PC-3 (cell line): ENCODE measurements around the gene BDKRB2. TPM values are rescaled to one million over a fixed set of nuclear protein-coding genes. Genes with fewer than 3 reads are reported as not detected.

Source experiments
- ATAC-seq: fragments of 200-7000 bp; cut with Tn5 transposase; 2 replicates; pipeline ENCODE4 v1.9.1; 2020; ENCODE audit warnings: mild to moderate bottlenecking, moderate library complexity
- BruUV-seq: library from RNA; stranded (reverse); fragments of 400-500 nt; replicated peaks from 2 replicates; lab custom pipeline; 2021; lab: Mats Ljungman, UMichigan
- CTCF ChIA-PET: fragments of 300-600 bp; sonication (Branson Sonifier 250); formaldehyde crosslinking; loops from one replicate; lab custom pipeline; 2022; ENCODE audit warnings: antibody characterized with exemption; lab: Charles Lee
- POLR2A ChIA-PET: fragments of 300-600 bp; sonication (Branson Sonifier 250); formaldehyde crosslinking; loops from one replicate; lab custom pipeline; 2022; ENCODE audit warnings: antibody characterized with exemption; ENCODE audit not compliant: unreplicated experiment; lab: Charles Lee
- DNase-seq: peaks from one replicate; pipeline ENCODE4 v3.0.0-alpha.2; 2015
- H2AFZ ChIP-seq: fragments of 300-600 bp; sonication (generic); 2 replicates; pipeline ENCODE4 v1.6.0; 2016; ENCODE audit warnings: antibody characterized with exemption, low read length
- H3F3A ChIP-seq: fragments of 300-600 bp; sonication (generic); one replicate; pipeline ENCODE4 v1.6.0; 2017; ENCODE audit warnings: antibody characterized with exemption, low read length, control low read depth, mild to moderate bottlenecking; ENCODE audit not compliant: unreplicated experiment
- H3K27ac ChIP-seq: fragments of 300-600 bp; sonication (generic); 2 replicates; pipeline ENCODE4 v1.5.1; 2016; ENCODE audit warnings: mild to moderate bottlenecking, low read length
- H3K27me3 ChIP-seq: fragments of 300-600 bp; sonication (generic); 2 replicates; pipeline ENCODE4 v1.6.1; 2016; ENCODE audit warnings: low read length, mixed read lengths
- H3K36me3 ChIP-seq: fragments of 300-600 bp; sonication (generic); 2 replicates; pipeline ENCODE4 v1.6.1; 2016; ENCODE audit warnings: low read depth, mixed run types, low read length, mixed read lengths
- H3K4me1 ChIP-seq: fragments of 300-600 bp; sonication (generic); 2 replicates; pipeline ENCODE4 v1.5.1; 2016; ENCODE audit warnings: low read length; ENCODE audit not compliant: insufficient read depth
- H3K4me2 ChIP-seq: fragments of 300-600 bp; sonication (generic); 2 replicates; pipeline ENCODE4 v1.6.0; 2016; ENCODE audit warnings: low read length
- H3K4me3 ChIP-seq: fragments of 300-600 bp; sonication (generic); 2 replicates; pipeline ENCODE4 v1.5.1; 2016; ENCODE audit warnings: mild to moderate bottlenecking, low read length, mixed read lengths
- H3K79me2 ChIP-seq: fragments of 300-600 bp; sonication (generic); 2 replicates; pipeline ENCODE4 v1.6.1; 2017; ENCODE audit warnings: low read length, mixed read lengths
- H3K9ac ChIP-seq: fragments of 300-600 bp; sonication (generic); 2 replicates; pipeline ENCODE4 v1.6.0; 2016; ENCODE audit warnings: mild to moderate bottlenecking, low read length
- H3K9me2 ChIP-seq: fragments of 300-600 bp; sonication (generic); replicated peaks from 2 replicates; pipeline ENCODE4 v1.6.1; 2016; ENCODE audit warnings: mixed run types, low read length, mixed read lengths
- H3K9me3 ChIP-seq: fragments of 300-600 bp; sonication (generic); 2 replicates; pipeline ENCODE4 v1.6.1; 2016; ENCODE audit warnings: low read length, mixed read lengths
- H4K20me1 ChIP-seq: fragments of 300-600 bp; sonication (generic); 2 replicates; pipeline ENCODE4 v1.6.1; 2016; ENCODE audit warnings: low read length, mixed read lengths
- EZH2 ChIP-seq: fragments of 300-600 bp; sonication (generic); IDR thresholded peaks from one replicate; pipeline ENCODE4 v1.6.1; 2017; ENCODE audit warnings: antibody characterized with exemption, mild to moderate bottlenecking, low read length; ENCODE audit not compliant: unreplicated experiment
- EZH2phosphoT487 ChIP-seq: fragments of 300-600 bp; sonication (generic); IDR thresholded peaks from 2 replicates; pipeline ENCODE4 v1.6.1; 2018; ENCODE audit warnings: mild to moderate bottlenecking, antibody characterized with exemption, low read length, borderline replicate concordance
- intact Hi-C: fragments of 100-400 bp; cut with micrococcal nuclease; formaldehyde crosslinking; loops from 2 replicates; pipeline ENCODE4 v1.9.0; 2023
- total RNA-seq: library from RNA; depleted of rRNA; stranded (reverse); fragments of >200 nt; gene quantifications from 2 replicates; pipeline ENCODE4 v1.2.3, GENCODE V29; 2014
- TF ChIP-seq, protein P1 (sequence below): fragments of 300-600 bp; sonication (generic); conservative IDR thresholded peaks from 2 replicates; pipeline ENCODE4 v1.5.1; 2017; ENCODE audit warnings: antibody characterized with exemption, low read depth, mild to moderate bottlenecking, low read length

BDKRB2 gene
- total RNA-seq, 1 experiment from 2014 or later, result 0.07 TPM

GRCh38 chr14:96252999-96253539, 48.4 kb downstream of the BDKRB2 start:
- no peaks in the 10 kb centered on the region for H4K20me1 ChIP-seq
- POLR2A ChIA-PET, result no interaction called here
- no peak overlapping the region for H2AFZ ChIP-seq
- no peak overlapping the region for H3K4me2 ChIP-seq
- no peak overlapping the region for H3K4me3 ChIP-seq
- H3F3A ChIP-seq, result no peaks in the 10 kb centered on the region
- H3K36me3 ChIP-seq, result no peaks in the 10 kb centered on the region
- TF ChIP-seq EZH2phosphoT487 (no peak), EZH2 (no peak)
- TF ChIP-seq, protein P1, sequence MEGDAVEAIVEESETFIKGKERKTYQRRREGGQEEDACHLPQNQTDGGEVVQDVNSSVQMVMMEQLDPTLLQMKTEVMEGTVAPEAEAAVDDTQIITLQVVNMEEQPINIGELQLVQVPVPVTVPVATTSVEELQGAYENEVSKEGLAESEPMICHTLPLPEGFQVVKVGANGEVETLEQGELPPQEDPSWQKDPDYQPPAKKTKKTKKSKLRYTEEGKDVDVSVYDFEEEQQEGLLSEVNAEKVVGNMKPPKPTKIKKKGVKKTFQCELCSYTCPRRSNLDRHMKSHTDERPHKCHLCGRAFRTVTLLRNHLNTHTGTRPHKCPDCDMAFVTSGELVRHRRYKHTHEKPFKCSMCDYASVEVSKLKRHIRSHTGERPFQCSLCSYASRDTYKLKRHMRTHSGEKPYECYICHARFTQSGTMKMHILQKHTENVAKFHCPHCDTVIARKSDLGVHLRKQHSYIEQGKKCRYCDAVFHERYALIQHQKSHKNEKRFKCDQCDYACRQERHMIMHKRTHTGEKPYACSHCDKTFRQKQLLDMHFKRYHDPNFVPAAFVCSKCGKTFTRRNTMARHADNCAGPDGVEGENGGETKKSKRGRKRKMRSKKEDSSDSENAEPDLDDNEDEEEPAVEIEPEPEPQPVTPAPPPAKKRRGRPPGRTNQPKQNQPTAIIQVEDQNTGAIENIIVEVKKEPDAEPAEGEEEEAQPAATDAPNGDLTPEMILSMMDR, result no peak
- no peaks in the 10 kb centered on the region for H3K9me2 ChIP-seq
- intact Hi-C loops, result no loop called here
- CTCF ChIA-PET, result no interaction called here
- ATAC-seq (peak; percentile 75), DNase-seq (peak; percentile 47)
- no peak overlapping the region for H3K9ac ChIP-seq
- peaks cover 17% of the 10 kb centered on the region for H3K27me3 ChIP-seq
- H3K79me2 ChIP-seq, result no peaks in the 10 kb centered on the region
- BruUV-seq, result no TSS peak
- no peaks in the 10 kb centered on the region for H3K9me3 ChIP-seq
- H3K27ac ChIP-seq, result no peak overlapping the region
- 0 out of 2 replicates have a peak, but pooled peaks cover 7% of the 10 kb centered on the region for H3K4me1 ChIP-seq

DNA sequence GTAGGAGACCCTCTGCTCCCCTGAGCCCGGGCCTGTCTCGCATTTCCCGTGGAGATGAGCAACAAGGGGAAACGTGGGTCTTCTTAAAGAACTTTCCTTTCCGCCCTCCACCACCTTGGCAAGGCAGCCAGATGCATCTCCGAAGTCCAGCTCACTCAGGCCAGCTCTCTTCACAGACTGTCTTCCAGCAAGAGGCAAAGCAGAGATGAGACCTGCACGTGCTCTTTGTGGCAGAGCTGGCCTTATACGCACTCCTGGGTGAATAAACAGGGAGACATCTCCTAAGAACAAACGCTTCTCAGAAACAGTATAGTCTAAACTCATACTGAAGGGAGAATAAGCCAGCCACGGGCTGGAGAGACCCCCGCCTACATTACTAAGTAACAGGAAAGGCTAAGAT, 50.0 kb downstream of the BDKRB2 start:
- Histone ChIP-seq H3K27ac (no peak overlapping the region), H3K79me2 (no peaks in the 10 kb centered on the region), H4K20me1 (no peaks in the 10 kb centered on the region), H3F3A (no peaks in the 10 kb centered on the region), H3K9ac (no peak overlapping the region), H3K9me3 (no peaks in the 10 kb centered on the region), H3K36me3 (no peaks in the 10 kb centered on the region), H3K4me1 (0 out of 2 replicates have a peak, but pooled peaks cover 7% of the 10 kb centered on the region), H3K9me2 (no peaks in the 10 kb centered on the region), H3K4me2 (no peak overlapping the region), H3K27me3 (peaks cover 17% of the 10 kb centered on the region), H3K4me3 (no peak overlapping the region), H2AFZ (no peak overlapping the region)
- BruUV-seq, result no TSS peak
- ChIA-PET POLR2A (no interaction called here), CTCF (no interaction called here)
- ATAC-seq (no peak), DNase-seq (no peak)
- TF ChIP-seq, protein P1, result no peak
- TF ChIP-seq EZH2 (no peak), EZH2phosphoT487 (no peak)
- intact Hi-C loops, result no loop called here

GRCh38 chr14:96255501-96256366, 51.1 kb downstream of the BDKRB2 start, which contains the start of gene BDKRB1:
BDKRB1 (plus strand) TSS chr14:96256210; CDS start chr14:96263683, 7,473 bp downstream.
- H3K9me3 ChIP-seq, result no peaks in the 10 kb centered on the region
- H3K9ac ChIP-seq, result no peak within 1 kb of the TSS
- no peak within 1 kb of the TSS for H3K27ac ChIP-seq
- no peaks in the 10 kb centered on the region for H4K20me1 ChIP-seq
- H3K79me2 ChIP-seq, result no peaks in the 10 kb centered on the region
- H3K4me3 ChIP-seq, result no peak within 1 kb of the TSS
- H3K9me2 ChIP-seq, result no peaks in the 10 kb centered on the region
- BruUV-seq, result no TSS peak
- DNase-seq, result peak; percentile 29
- H3K36me3 ChIP-seq, result no peaks in the 10 kb centered on the region
- CTCF ChIA-PET, result interaction anchor here (0.6 kb wide), 2 partner anchors 18 to 156 kb away, joined by 3 read pairs; no protein-coding TSS in a partner anchor
- no peak within 1 kb of the TSS for H3K4me2 ChIP-seq
- intact Hi-C loops, result no loop called here
- H3K27me3 ChIP-seq, result peaks cover 17% of the 10 kb centered on the region
- TF ChIP-seq EZH2 (no peak), EZH2phosphoT487 (no peak)
- TF ChIP-seq, protein P1, result no peak
- POLR2A ChIA-PET, result no interaction called here
- H3K4me1 ChIP-seq, result 0 out of 2 replicates have a peak, but pooled peaks cover 7% of the 10 kb centered on the region
- no peak for ATAC-seq
- H3F3A ChIP-seq, result no peaks in the 10 kb centered on the region
- H2AFZ ChIP-seq, result no peak within 1 kb of the TSS
